HCT116 (cell line): ENCODE data around the gene SCTR.

Source experiments
- CTCF ChIP-seq, 3 experiments: fragments of 200-600 bp in 1 of 3; sonication (generic) in 1 of 3; IDR thresholded peaks in 2 of 3; conservative IDR thresholded peaks in 1 of 3; 2 replicates each; pipeline ENCODE4 v1.5.1; 2012 to 2017; ENCODE audit warnings: low read depth in 2 of 3, low read length in 2 of 3, antibody characterized with exemption in 1 of 3, borderline replicate concordance in 1 of 3, control low read depth in 1 of 3, mild to moderate bottlenecking in 1 of 3, mixed read lengths in 1 of 3, mixed run types in 1 of 3, moderate library complexity in 1 of 3; ENCODE audit not compliant: insufficient read depth in 1 of 3
- EGR1 ChIP-seq: IDR thresholded peaks from 2 replicates; pipeline ENCODE4 v1.6.1; 2012; ENCODE audit warnings: low read depth
- EZH2 ChIP-seq: fragments of 200-600 bp; sonication (generic); IDR thresholded peaks from 2 replicates; pipeline ENCODE4 v1.6.1; 2017; ENCODE audit warnings: antibody characterized with exemption, mixed run types
- POLR2A ChIP-seq: IDR thresholded peaks from 2 replicates; pipeline ENCODE4 v1.7.0; 2011; ENCODE audit warnings: borderline replicate concordance; ENCODE audit not compliant: insufficient read depth, insufficient read length; ENCODE audit errors: extremely low read depth
- SIN3A ChIP-seq: IDR thresholded peaks from 2 replicates; pipeline ENCODE4 v1.6.1; 2012; ENCODE audit warnings: low read depth

- TF ChIP-seq EGR1 (no peak), SIN3A (no peak), EZH2 (no peak), POLR2A (no peak), CTCF (IDR thresholded peaks at IDR 0.05 in 2 of 3, conservative IDR thresholded peaks at IDR 0.05 in 1 of 3; ENCODE audit: borderline replicate concordance in 1 of 3, insufficient read depth in 1 of 3, low read depth in 2 of 3, low read length in 2 of 3) (no peak)
Observed at GRCh38 chr2:119402106-119402505, 122.2 kb downstream of the SCTR start.
